IMR-90 (cell line): ENCODE data around the gene HNRNPUL1. TPM values are rescaled to one million over a fixed set of nuclear protein-coding genes. Genes with fewer than 3 reads are reported as not detected.

ENCODE experiments used
- ATAC-seq: fragments of 200-7000 bp; cut with Tn5 transposase; 2 replicates; pipeline ENCODE4 v1.9.1; 2020; ENCODE audit warnings: low read depth, mild to moderate bottlenecking, moderate library complexity
- BruUV-seq: library from RNA; stranded (reverse); fragments of 400-500 nt; replicated peaks from 2 replicates; lab custom pipeline; 2021; lab: Mats Ljungman, UMichigan
- CTCF ChIA-PET: fragments of 300-600 bp; formaldehyde crosslinking; extraction: SDS; loops from one replicate; lab custom pipeline; 2021; ENCODE audit warnings: antibody characterized with exemption; lab: Yijun Ruan, JAX
- POLR2A ChIA-PET: fragments of 300-600 bp; sonication (Branson Sonifier 250); formaldehyde crosslinking; loops from one replicate; lab custom pipeline; 2022; ENCODE audit warnings: antibody characterized with exemption; ENCODE audit not compliant: unreplicated experiment; lab: Charles Lee
- DNase-seq: peaks from one replicate; pipeline ENCODE4 v3.0.0; 2013
- H2AFZ ChIP-seq: replicated peaks from 2 replicates; pipeline ENCODE3; 2013; ENCODE audit warnings: low read length, mild to moderate bottlenecking; ENCODE audit not compliant: poor library complexity
- H2AK5ac ChIP-seq: 2 replicates; pipeline ENCODE4 v1.6.1; 2013; ENCODE audit warnings: low read depth, low read length, inconsistent platforms
- H2AK9ac ChIP-seq: replicated peaks from 2 replicates; pipeline ENCODE3; 2013; ENCODE audit warnings: mild to moderate bottlenecking, low read depth, low read length, moderate library complexity; ENCODE audit not compliant: poor library complexity
- H2BK120ac ChIP-seq: 2 replicates; pipeline ENCODE4 v1.6.1; 2013; ENCODE audit warnings: low read depth, low read length, inconsistent platforms
- H2BK15ac ChIP-seq: 3 replicates; pipeline ENCODE4 v1.6.1; 2013; ENCODE audit warnings: low read depth, low read length, inconsistent platforms
- H2BK20ac ChIP-seq: 2 replicates; pipeline ENCODE4 v1.6.1; 2013; ENCODE audit warnings: low read depth, mild to moderate bottlenecking, inconsistent platforms, low read length, moderate library complexity
- H2BK5ac ChIP-seq: 2 replicates; pipeline ENCODE4 v1.6.1; 2013; ENCODE audit warnings: mild to moderate bottlenecking, low read depth, low read length, inconsistent platforms; ENCODE audit not compliant: poor library complexity, severe bottlenecking
- H3K14ac ChIP-seq: replicated peaks from 2 replicates; pipeline ENCODE4 v1.6.1; 2013; ENCODE audit warnings: low read depth, low read length, inconsistent platforms
- H3K18ac ChIP-seq: 2 replicates; pipeline ENCODE4 v1.6.1; 2013; ENCODE audit warnings: low read depth, low read length, control low read depth
- H3K23ac ChIP-seq: 2 replicates; pipeline ENCODE4 v1.6.1; 2013; ENCODE audit warnings: low read depth, low read length, inconsistent platforms
- H3K27ac ChIP-seq: 2 replicates; pipeline ENCODE4 v1.5.1; 2013; ENCODE audit warnings: mild to moderate bottlenecking, control low read depth, low read length; ENCODE audit not compliant: insufficient read depth
- H3K27me3 ChIP-seq: 2 replicates; pipeline ENCODE4 v1.6.1; 2013; ENCODE audit warnings: low read length; ENCODE audit not compliant: control insufficient read depth, insufficient read depth
- H3K36me3 ChIP-seq: 2 replicates; pipeline ENCODE4 v1.6.1; 2013; ENCODE audit warnings: low read length, mixed read lengths; ENCODE audit not compliant: control insufficient read depth, insufficient read depth
- H3K4ac ChIP-seq: 2 replicates; pipeline ENCODE4 v1.6.1; 2013; ENCODE audit warnings: low read depth, low read length, inconsistent platforms
- H3K4me1 ChIP-seq: 2 replicates; pipeline ENCODE4 v1.6.1; 2013; ENCODE audit warnings: low read length, mixed read lengths; ENCODE audit not compliant: control insufficient read depth, insufficient read depth
- H3K4me2 ChIP-seq: 2 replicates; pipeline ENCODE4 v1.6.1; 2013; ENCODE audit warnings: low read depth, mild to moderate bottlenecking, control low read depth, low read length, moderate library complexity
- H3K4me3 ChIP-seq: 2 replicates; pipeline ENCODE4 v1.5.1; 2013; ENCODE audit warnings: low read depth, mild to moderate bottlenecking, control low read depth, low read length, moderate library complexity; ENCODE audit not compliant: insufficient read depth
- H3K56ac ChIP-seq: 2 replicates; pipeline ENCODE4 v1.6.1; 2013; ENCODE audit warnings: low read length, inconsistent platforms; ENCODE audit not compliant: insufficient read depth; ENCODE audit errors: extremely low read depth
- H3K79me1 ChIP-seq, 2 experiments: 2 replicates each; pipeline ENCODE4 v1.6.1; 2013; ENCODE audit warnings: low read length in 2 of 2, inconsistent platforms in 1 of 2, low read depth in 1 of 2
- H3K9ac ChIP-seq: 2 replicates; pipeline ENCODE4 v1.6.1; 2013; ENCODE audit warnings: low read depth, low read length, control low read depth
- H3K9me1 ChIP-seq: 2 replicates; pipeline ENCODE4 v1.6.1; 2013; ENCODE audit warnings: low read length, inconsistent platforms; ENCODE audit not compliant: insufficient read depth
- H3K9me3 ChIP-seq: 2 replicates; pipeline ENCODE4 v1.6.1; 2013; ENCODE audit warnings: low read length; ENCODE audit not compliant: control insufficient read depth, insufficient read depth
- H4K20me1 ChIP-seq: 2 replicates; pipeline ENCODE4 v1.6.1; 2013; ENCODE audit warnings: low read length, inconsistent platforms; ENCODE audit not compliant: insufficient read depth
- H4K5ac ChIP-seq: 2 replicates; pipeline ENCODE4 v1.6.1; 2013; ENCODE audit warnings: mild to moderate bottlenecking, low read depth, low read length, control low read depth
- H4K8ac ChIP-seq, 2 experiments: 2 replicates each; pipeline ENCODE4 v1.6.1; 2013; ENCODE audit warnings: low read depth in 2 of 2, low read length in 2 of 2, control low read depth in 1 of 2, inconsistent platforms in 1 of 2
- H4K91ac ChIP-seq: 2 replicates; pipeline ENCODE4 v1.6.1; 2013; ENCODE audit warnings: low read depth, low read length, inconsistent platforms; ENCODE audit not compliant: insufficient read depth
- FOS ChIP-seq: fragments of 150-350 bp; IDR thresholded peaks from 2 replicates; pipeline ENCODE4 v1.6.1; 2016; ENCODE audit warnings: low read depth, low read length
- MAFK ChIP-seq: IDR thresholded peaks from 2 replicates; pipeline ENCODE4 v1.6.1; 2012; ENCODE audit warnings: low read depth, low read length, improper control_type of control experiment
- MAZ ChIP-seq: IDR thresholded peaks from 2 replicates; pipeline ENCODE4 v1.6.1; 2012; ENCODE audit warnings: low read depth, mild to moderate bottlenecking, low read length, improper control_type of control experiment, moderate library complexity, borderline replicate concordance
- NFE2L2 ChIP-seq: fragments of 150-350 bp; IDR thresholded peaks from 2 replicates; pipeline ENCODE4 v1.6.1; 2016; ENCODE audit warnings: low read depth, mild to moderate bottlenecking, low read length
- RCOR1 ChIP-seq: IDR thresholded peaks from 2 replicates; pipeline ENCODE4 v1.6.1; 2012; ENCODE audit warnings: mild to moderate bottlenecking, low read length, improper control_type of control experiment; ENCODE audit not compliant: insufficient replicate concordance
- WGBS, 2 experiments: methylation state at CpG; one replicate each; pipeline versions ENCODE4 v1.1.5 to v1.1.7; 2013; ENCODE audit warnings: missing lambda C conversion rate in 2 of 2; ENCODE audit not compliant: insufficient read length in 1 of 2; ENCODE audit errors: extremely low coverage in 2 of 2; 5-methylcytosine and 5-hydroxymethylcytosine counted together
- dilution Hi-C: fragments of 300-500 bp; cut with HindIII; formaldehyde crosslinking; loops from one replicate; pipeline ENCODE4 v1.14.3; 2018; ENCODE audit warnings: low sequenced_read_pairs; ENCODE audit not compliant: unreplicated experiment
- in situ Hi-C: fragments of 300-500 bp; cut with MboI; formaldehyde crosslinking; loops from 3 replicates; pipeline ENCODE4 v1.14.3; 2019; ENCODE audit warnings: low sequenced_read_pairs, inconsistent platforms, mixed read lengths
- intact Hi-C: fragments of 100-400 bp; cut with micrococcal nuclease; formaldehyde crosslinking; loops from 2 replicates; pipeline ENCODE4 v1.10.0; 2022
- polyA plus RNA-seq, 3 experiments: library from polyadenylated mRNA; depleted of rRNA; stranded (reverse); fragments of >200 nt; gene quantifications; 2 replicates each; pipeline ENCODE4 v1.2.3, GENCODE V29; 2012; ENCODE audit warnings: low replicate concordance in 1 of 3
- total RNA-seq: library from RNA; depleted of rRNA; stranded (reverse); fragments of >200 nt; gene quantifications from 2 replicates; pipeline ENCODE4 v1.2.3, GENCODE V29; 2012

Gene HNRNPUL1
- total and polyA plus RNA-seq, 2 of the 4 experiments (the other 2 are of a cell fraction): 50.7 to 67.3 TPM

- Histone ChIP-seq H2AK5ac (no peak overlapping the region), H4K8ac (peak overlapping the region in 1 of 2 experiments; percentile 29; a peak in 1 of 4 replicates), H3K14ac (no peak overlapping the region), H4K20me1 (peaks cover 46% of the 10 kb centered on the region), H3K4me3 (no peak overlapping the region), H3K79me1 (peaks cover 77 to 83% of the 10 kb centered on the region in 2 experiments), H3K9ac (no peak overlapping the region), H4K5ac (peak overlapping the region; percentile 42; the same call in 1 of the 2 replicates), H3K4me2 (no peak overlapping the region), H4K91ac (no peak overlapping the region), H3K36me3 (peaks cover 81% of the 10 kb centered on the region), H3K56ac (no peak overlapping the region), H3K23ac (no peak overlapping the region), H3K27ac (no peak overlapping the region), H3K4ac (no peak overlapping the region), H2BK20ac (no peak overlapping the region), H2BK120ac (no peak overlapping the region), H2AK9ac (no peak overlapping the region), H2BK15ac (no peak overlapping the region), H2AFZ (no peak overlapping the region), H3K27me3 (no peaks in the 10 kb centered on the region), H3K9me1 (peaks cover 17% of the 10 kb centered on the region), H3K4me1 (no peaks in the 10 kb centered on the region), H3K9me3 (no peaks in the 10 kb centered on the region), H2BK5ac (peak overlapping the region; percentile 61), H3K18ac (no peak overlapping the region)
- TF ChIP-seq MAFK (no peak), NFE2L2 (no peak), RCOR1 (no peak), MAZ (no peak), FOS (no peak)
- in situ Hi-C loops (no loop called here), dilution Hi-C loops (no loop called here), intact Hi-C loops (no loop called here)
- no peak for DNase-seq
- no TSS peak for BruUV-seq
- 75% methylated on average over 6 of the region's 9 CpGs; no CpG with 5 or more reads in 1 of the 2 experiments for WGBS, 2 experiments
- CTCF ChIA-PET: interaction anchor here (1.3 kb wide), 1 partner anchor 35 kb away, joined by 3 read pairs; no protein-coding TSS in a partner anchor
- no peak for ATAC-seq
- POLR2A ChIA-PET: no interaction called here
These were observed 24.8 kb upstream of the HNRNPUL1 start for GRCh38 chr19:41239363-41239762.
